ENCODE results near the gene LRMDA.

- TF ChIP-seq, protein P1, sequence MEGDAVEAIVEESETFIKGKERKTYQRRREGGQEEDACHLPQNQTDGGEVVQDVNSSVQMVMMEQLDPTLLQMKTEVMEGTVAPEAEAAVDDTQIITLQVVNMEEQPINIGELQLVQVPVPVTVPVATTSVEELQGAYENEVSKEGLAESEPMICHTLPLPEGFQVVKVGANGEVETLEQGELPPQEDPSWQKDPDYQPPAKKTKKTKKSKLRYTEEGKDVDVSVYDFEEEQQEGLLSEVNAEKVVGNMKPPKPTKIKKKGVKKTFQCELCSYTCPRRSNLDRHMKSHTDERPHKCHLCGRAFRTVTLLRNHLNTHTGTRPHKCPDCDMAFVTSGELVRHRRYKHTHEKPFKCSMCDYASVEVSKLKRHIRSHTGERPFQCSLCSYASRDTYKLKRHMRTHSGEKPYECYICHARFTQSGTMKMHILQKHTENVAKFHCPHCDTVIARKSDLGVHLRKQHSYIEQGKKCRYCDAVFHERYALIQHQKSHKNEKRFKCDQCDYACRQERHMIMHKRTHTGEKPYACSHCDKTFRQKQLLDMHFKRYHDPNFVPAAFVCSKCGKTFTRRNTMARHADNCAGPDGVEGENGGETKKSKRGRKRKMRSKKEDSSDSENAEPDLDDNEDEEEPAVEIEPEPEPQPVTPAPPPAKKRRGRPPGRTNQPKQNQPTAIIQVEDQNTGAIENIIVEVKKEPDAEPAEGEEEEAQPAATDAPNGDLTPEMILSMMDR (IDR thresholded peaks at IDR 0.05), result no peak
- no peak for TF ChIP-seq POLR2A (IDR thresholded peaks at IDR 0.05)
Measured at GRCh38 chr10:75499556-75500160, 68.2 kb downstream of the LRMDA start.
